H1 (cell line): ENCODE measurements around the gene GTF2A1L. TPM values are rescaled to one million over a fixed set of nuclear protein-coding genes. Genes with fewer than 3 reads are reported as not detected.

Experiments used
- CTCF ChIA-PET: fragments of 300-600 bp; sonication (Branson Sonifier 250); formaldehyde crosslinking; loops from one replicate; lab custom pipeline; 2021; ENCODE audit not compliant: partially characterized antibody; lab: Charles Lee
- POLR2A ChIA-PET: fragments of 300-600 bp; sonication (Branson Sonifier 250); formaldehyde crosslinking; loops from one replicate; lab custom pipeline; 2021; ENCODE audit warnings: inconsistent platforms; ENCODE audit not compliant: partially characterized antibody; lab: Charles Lee
- DNase-seq, 2 experiments: peaks; one replicate each; pipeline versions ENCODE4 v3.0.0 to v3.0.0-alpha.2; 2010 to 2022; ENCODE audit warnings: low spot score in 2 of 2, low read depth in 1 of 2, mixed read lengths in 1 of 2
- FAIRE-seq: peaks from 2 replicates; lab custom pipeline; 2011; peaks lifted over from hg19 to GRCh38; lab: Jason Lieb, UNC
- H2AFZ ChIP-seq: 2 replicates; pipeline ENCODE4 v1.8.1; 2012; ENCODE audit warnings: low read length, inconsistent platforms
- H2AK5ac ChIP-seq: 2 replicates; pipeline ENCODE4 v1.6.1; 2013; ENCODE audit warnings: low read depth, low read length
- H2BK120ac ChIP-seq: replicated peaks from 2 replicates; pipeline ENCODE3; 2013; ENCODE audit warnings: low read depth, low read length, inconsistent platforms
- H2BK12ac ChIP-seq: 2 replicates; pipeline ENCODE4 v1.6.1; 2013; ENCODE audit warnings: low read depth, low read length
- H2BK15ac ChIP-seq: 2 replicates; pipeline ENCODE4 v1.6.1; 2013; ENCODE audit warnings: low read length
- H2BK20ac ChIP-seq: 2 replicates; pipeline ENCODE4 v1.6.1; 2013; ENCODE audit warnings: low read length
- H2BK5ac ChIP-seq: 2 replicates; pipeline ENCODE4 v1.6.1; 2013; ENCODE audit warnings: low read depth, low read length
- H3K14ac ChIP-seq: 2 replicates; pipeline ENCODE4 v1.6.1; 2013; ENCODE audit warnings: inconsistent platforms; ENCODE audit not compliant: insufficient read length
- H3K18ac ChIP-seq: 2 replicates; pipeline ENCODE4 v1.6.1; 2013; ENCODE audit warnings: low read length; ENCODE audit errors: extremely low read depth
- H3K23ac ChIP-seq: 2 replicates; pipeline ENCODE4 v1.6.1; 2013; ENCODE audit warnings: inconsistent platforms; ENCODE audit not compliant: insufficient read length
- H3K23me2 ChIP-seq: 2 replicates; pipeline ENCODE4 v1.6.1; 2013; ENCODE audit warnings: low read depth, low read length
- H3K27ac ChIP-seq: 2 replicates; pipeline ENCODE4 v1.6.1; 2011; ENCODE audit warnings: low read depth, low read length, inconsistent platforms
- H3K27me3 ChIP-seq, 4 experiments: replicated peaks in 1 of 4; 1 replicate in 1 of 4; 2 replicates in 3 of 4; pipeline versions ENCODE4 v1.6.1 to v1.8.1; 2011 to 2013; ENCODE audit warnings: low read length in 3 of 4, mild to moderate bottlenecking in 3 of 4, inconsistent platforms in 2 of 4, mixed read lengths in 2 of 4, moderate library complexity in 1 of 4; ENCODE audit not compliant: control insufficient read depth in 3 of 4, insufficient read depth in 3 of 4; ENCODE audit errors: extremely low read depth in 1 of 4
- H3K36me3 ChIP-seq, 4 experiments: 2 replicates each; pipeline versions ENCODE4 v1.6.1 to v1.8.1; 2011 to 2013; ENCODE audit warnings: mild to moderate bottlenecking in 4 of 4, low read length in 3 of 4, moderate library complexity in 2 of 4, control low read depth in 1 of 4, inconsistent platforms in 1 of 4; ENCODE audit not compliant: insufficient read depth in 4 of 4, control insufficient read depth in 2 of 4
- H3K4ac ChIP-seq: replicated peaks from 2 replicates; pipeline ENCODE3; 2013; ENCODE audit warnings: low read length, low read depth, mixed read lengths, inconsistent platforms; ENCODE audit not compliant: insufficient read length
- H3K4me1 ChIP-seq, 4 experiments: replicated peaks in 1 of 4; 1 replicate in 1 of 4; 2 replicates in 3 of 4; pipeline versions ENCODE4 v1.6.1 to v1.8.1; 2011 to 2013; ENCODE audit warnings: low read length in 3 of 4, inconsistent platforms in 2 of 4, mixed read lengths in 1 of 4; ENCODE audit not compliant: insufficient read depth in 4 of 4, control insufficient read depth in 3 of 4
- H3K4me2 ChIP-seq, 2 experiments: 2 replicates each; pipeline versions ENCODE4 v1.6.1 to v1.8.1; 2011 to 2013; ENCODE audit warnings: low read depth in 2 of 2, low read length in 2 of 2, control low read depth in 1 of 2, inconsistent platforms in 1 of 2, mild to moderate bottlenecking in 1 of 2; ENCODE audit not compliant: insufficient read depth in 1 of 2
- H3K4me3 ChIP-seq, 4 experiments: fragments of 200-600, 300-600 bp in 1 of 4; sonication (generic), shearing (Covaris generic), sonication (Bioruptor Twin) in 1 of 4; 2 replicates each; pipeline versions ENCODE4 v1.5.1 to v1.8.1; 2011 to 2016; ENCODE audit warnings: low read length in 4 of 4, low read depth in 3 of 4, control low read depth in 2 of 4, inconsistent platforms in 2 of 4, mild to moderate bottlenecking in 2 of 4, mixed read lengths in 1 of 4, moderate library complexity in 1 of 4; ENCODE audit not compliant: insufficient read depth in 2 of 4; ENCODE audit errors: extremely low read depth in 1 of 4
- H3K56ac ChIP-seq: replicated peaks from 2 replicates; pipeline ENCODE3; 2013; ENCODE audit warnings: low read depth, mild to moderate bottlenecking, mixed read lengths, low read length, inconsistent platforms; ENCODE audit not compliant: insufficient read length
- H3K79me1 ChIP-seq: 2 replicates; pipeline ENCODE4 v1.6.1; 2013; ENCODE audit warnings: low read depth, low read length, control low read depth
- H3K79me2 ChIP-seq, 2 experiments: 2 replicates each; pipeline versions ENCODE4 v1.6.1 to v1.8.1; 2012 to 2013; ENCODE audit warnings: low read length in 2 of 2, mild to moderate bottlenecking in 2 of 2, inconsistent platforms in 1 of 2; ENCODE audit not compliant: insufficient read depth in 2 of 2, control insufficient read depth in 1 of 2
- H3K9ac ChIP-seq, 4 experiments: replicated peaks in 1 of 4; 1 replicate in 1 of 4; 2 replicates in 3 of 4; pipeline versions ENCODE4 v1.6.1 to v1.8.1; 2011 to 2013; ENCODE audit warnings: low read depth in 3 of 4, low read length in 3 of 4, control low read depth in 2 of 4, mild to moderate bottlenecking in 2 of 4, moderate library complexity in 2 of 4, inconsistent platforms in 1 of 4; ENCODE audit errors: extremely low read depth in 1 of 4
- H3K9me3 ChIP-seq, 2 experiments: 2 replicates each; pipeline versions ENCODE4 v1.6.1 to v1.8.1; 2012 to 2013; ENCODE audit warnings: mild to moderate bottlenecking in 2 of 2, moderate library complexity in 2 of 2, control low read depth in 1 of 2, inconsistent platforms in 1 of 2, low read depth in 1 of 2, low read length in 1 of 2, mixed read lengths in 1 of 2; ENCODE audit not compliant: insufficient read depth in 2 of 2
- H4K20me1 ChIP-seq, 2 experiments: replicated peaks in 1 of 2; 2 replicates each; pipeline versions ENCODE3 to v1.8.1; 2011 to 2013; ENCODE audit warnings: inconsistent platforms in 2 of 2, low read length in 2 of 2, mild to moderate bottlenecking in 1 of 2; ENCODE audit not compliant: insufficient read depth in 2 of 2, control insufficient read depth in 1 of 2
- H4K5ac ChIP-seq: 2 replicates; pipeline ENCODE4 v1.6.1; 2013; ENCODE audit warnings: low read length, low read depth, mixed read lengths, inconsistent platforms; ENCODE audit not compliant: insufficient read length
- H4K8ac ChIP-seq: 2 replicates; pipeline ENCODE4 v1.8.0; 2013; ENCODE audit warnings: mild to moderate bottlenecking, moderate library complexity, low read length, inconsistent platforms; ENCODE audit not compliant: insufficient read depth; ENCODE audit errors: extremely low read depth
- H4K91ac ChIP-seq: replicated peaks from 2 replicates; pipeline ENCODE3; 2013; ENCODE audit warnings: low read length, mixed read lengths, inconsistent platforms; ENCODE audit not compliant: insufficient read length
- RXRA ChIP-seq: IDR thresholded peaks from 2 replicates; pipeline ENCODE4 v1.6.1; 2011; ENCODE audit warnings: low read depth, mild to moderate bottlenecking, low read length, moderate library complexity; ENCODE audit not compliant: insufficient read depth
- TEAD4 ChIP-seq: IDR thresholded peaks from 2 replicates; pipeline ENCODE4 v1.6.1; 2012; ENCODE audit warnings: low read depth, low read length, inconsistent platforms, mixed read lengths
- WGBS, 2 experiments: shearing (Covaris generic) in 1 of 2; methylation state at CpG; one replicate each; pipeline versions ENCODE4 v1.1.6 to v1.1.7; 2013 to 2015; ENCODE audit warnings: low lambda C conversion rate in 2 of 2, mixed read lengths in 2 of 2, inconsistent platforms in 1 of 2, low coverage in 1 of 2, missing lambda C conversion rate in 1 of 2; ENCODE audit not compliant: insufficient replicate concordance in 2 of 2, insufficient coverage in 1 of 2, insufficient read length in 1 of 2; ENCODE audit errors: extremely low coverage in 1 of 2, missing lambda C conversion rate in 1 of 2; 5-methylcytosine and 5-hydroxymethylcytosine counted together
- polyA plus RNA-seq, 7 experiments: library from polyadenylated mRNA; depleted of rRNA in 3 of 7; stranded (reverse) in 5 of 7; unstranded in 2 of 7; fragments of >200 nt in 5 of 7; fragments of 200-250 nt in 2 of 7; gene quantifications; 1 replicate in 5 of 7; 2 replicates in 1 of 7; 4 replicates in 1 of 7; pipeline versions ENCODE4 v1.2.1 to v1.2.3, GENCODE V29; 2011 to 2013; ENCODE audit warnings: missing spikeins in 2 of 7, mixed read lengths in 2 of 7
- total RNA-seq: library from RNA; stranded (reverse); fragmentation: NEBNext Ultra II Directional; extraction: Animal tissue kit (Norgen Biotek cat#: 25700); gene quantifications from 2 replicates; pipeline ENCODE4 v1.2.1, GENCODE V29; 2021

The GTF2A1L gene
- total and polyA plus RNA-seq, 2 of the 8 experiments (the other 6 are each of a cell fraction or from before 2014, with no cell fraction given), result 0.18 TPM; not detected in 1

DNA sequence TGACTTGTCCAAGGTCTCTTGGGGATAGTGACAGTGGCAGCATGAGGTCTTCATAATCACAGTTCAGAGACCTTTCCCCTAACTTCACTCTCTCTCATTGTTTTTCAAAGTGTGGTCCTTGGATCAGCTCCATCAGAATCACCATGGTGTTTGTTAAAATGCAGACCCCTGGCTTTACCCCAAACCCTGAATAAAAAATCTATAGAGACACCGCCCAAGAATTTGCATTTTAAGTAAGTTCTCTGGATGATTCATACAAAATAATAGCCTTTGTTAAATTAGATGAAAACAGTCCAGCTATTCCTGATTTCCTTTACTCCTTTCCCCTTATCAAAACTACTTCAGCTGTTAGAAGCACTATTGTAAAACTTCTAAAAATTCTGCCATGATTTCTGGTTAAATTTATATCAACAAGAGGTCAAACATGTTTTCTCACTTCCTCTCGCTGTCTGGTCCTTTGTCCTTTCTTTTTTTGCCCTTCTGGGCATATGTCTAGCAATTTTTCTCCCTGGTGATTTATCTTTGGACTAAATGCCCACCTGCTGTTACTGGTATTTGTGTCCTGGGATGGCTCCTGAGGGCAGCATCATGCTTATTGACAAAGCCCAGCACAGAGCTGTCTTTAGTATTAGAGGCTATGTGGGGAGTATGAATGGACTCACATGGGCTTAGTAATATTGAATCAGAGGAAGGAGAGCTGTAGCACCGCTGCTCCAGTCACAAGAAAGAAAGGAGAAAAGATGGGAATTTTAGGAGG, 74.5 kb downstream of the GTF2A1L start:
- Histone ChIP-seq H3K4ac (no peak overlapping the region), H4K5ac (no peak overlapping the region), H2BK12ac (no peak overlapping the region; the same call in 1 of the 2 replicates), H3K56ac (no peak overlapping the region), H3K4me2 (no peak overlapping the region), H3K79me1 (no peaks in the 10 kb centered on the region), H3K14ac (no peak overlapping the region), H3K4me1 (peaks cover 3 to 16% (median 6%) of the 10 kb centered on the region in 4 experiments; a peak in 6 of 7 replicates), H3K27me3 (no peaks in the 10 kb centered on the region), H3K36me3 (no peaks in the 10 kb centered on the region), H3K23me2 (no peaks in the 10 kb centered on the region), H3K79me2 (no peaks in the 10 kb centered on the region), H2BK15ac (no peak overlapping the region), H3K27ac (no peak overlapping the region), H4K20me1 (no peaks in the 10 kb centered on the region), H4K91ac (no peak overlapping the region), H2BK20ac (0 out of 2 replicates have a peak overlapping the region, but pooled peaks have one; percentile 17), H3K18ac (no peak overlapping the region), H2BK5ac (no peak overlapping the region), H3K23ac (no peak overlapping the region), H4K8ac (no peak overlapping the region), H2AFZ (no peak overlapping the region), H3K9ac (no peak overlapping the region), H3K9me3 (no peaks in the 10 kb centered on the region), H2BK120ac (no peak overlapping the region), H3K4me3 (no peak overlapping the region), H2AK5ac (no peak overlapping the region)
- FAIRE-seq (no peak), DNase-seq (no peak)
- POLR2A ChIA-PET, result interaction anchor here (0.7 kb wide), 1 partner anchor 12 kb away, joined by 3 read pairs; no protein-coding TSS in a partner anchor
- CTCF ChIA-PET, result interaction anchor here (0.6 kb wide), 1 partner anchor 1341 kb away, joined by 3 read pairs; no protein-coding TSS in a partner anchor
- no peak for TF ChIP-seq RXRA
- TF ChIP-seq TEAD4, result 0 out of 2 replicates have a peak, but pooled peaks have one; percentile 39
- 73% methylated on average over 3 of the region's 3 CpGs; no CpG with 5 or more reads in 1 of the 2 experiments for WGBS, 2 experiments
